PFSK-1 (cell line): ENCODE measurements around the gene RIPOR3.

Source experiments
- FOXP2 ChIP-seq: optimal IDR thresholded peaks from 2 replicates; pipeline ENCODE3; 2011; ENCODE audit warnings: borderline replicate concordance, control low read depth, inconsistent platforms; ENCODE audit not compliant: insufficient read depth; ENCODE audit errors: extremely low read length, extremely low read depth
- POLR2AphosphoS5 ChIP-seq: IDR thresholded peaks from 2 replicates; pipeline ENCODE4 v1.6.1; 2012; ENCODE audit warnings: low read depth, mild to moderate bottlenecking, control low read depth, low read length, moderate library complexity
- SIN3A ChIP-seq: IDR thresholded peaks from 2 replicates; pipeline ENCODE4 v1.6.1; 2012; ENCODE audit warnings: mild to moderate bottlenecking, low read length, moderate library complexity, borderline replicate concordance; ENCODE audit not compliant: insufficient read depth
- TAF1 ChIP-seq: IDR thresholded peaks from 2 replicates; pipeline ENCODE4 v1.6.1; 2012; ENCODE audit warnings: low read length, control low read depth, borderline replicate concordance; ENCODE audit not compliant: insufficient read depth
- TF ChIP-seq, protein P1 (sequence below), 2 experiments: IDR thresholded peaks; 2 replicates each; pipeline versions ENCODE4 v1.6.1 to v1.8.0; 2011 to 2012; ENCODE audit warnings: low read depth in 2 of 2, low read length in 2 of 2, control low read depth in 1 of 2, inconsistent platforms in 1 of 2, mild to moderate bottlenecking in 1 of 2, moderate library complexity in 1 of 2; ENCODE audit not compliant: insufficient read depth in 1 of 2

The RIPOR3 gene

GRCh38 chr20:50546729-50547314 lies 144.5 kb downstream of the RIPOR3 start:
- TF ChIP-seq FOXP2: no peak
- TF ChIP-seq, protein P1, sequence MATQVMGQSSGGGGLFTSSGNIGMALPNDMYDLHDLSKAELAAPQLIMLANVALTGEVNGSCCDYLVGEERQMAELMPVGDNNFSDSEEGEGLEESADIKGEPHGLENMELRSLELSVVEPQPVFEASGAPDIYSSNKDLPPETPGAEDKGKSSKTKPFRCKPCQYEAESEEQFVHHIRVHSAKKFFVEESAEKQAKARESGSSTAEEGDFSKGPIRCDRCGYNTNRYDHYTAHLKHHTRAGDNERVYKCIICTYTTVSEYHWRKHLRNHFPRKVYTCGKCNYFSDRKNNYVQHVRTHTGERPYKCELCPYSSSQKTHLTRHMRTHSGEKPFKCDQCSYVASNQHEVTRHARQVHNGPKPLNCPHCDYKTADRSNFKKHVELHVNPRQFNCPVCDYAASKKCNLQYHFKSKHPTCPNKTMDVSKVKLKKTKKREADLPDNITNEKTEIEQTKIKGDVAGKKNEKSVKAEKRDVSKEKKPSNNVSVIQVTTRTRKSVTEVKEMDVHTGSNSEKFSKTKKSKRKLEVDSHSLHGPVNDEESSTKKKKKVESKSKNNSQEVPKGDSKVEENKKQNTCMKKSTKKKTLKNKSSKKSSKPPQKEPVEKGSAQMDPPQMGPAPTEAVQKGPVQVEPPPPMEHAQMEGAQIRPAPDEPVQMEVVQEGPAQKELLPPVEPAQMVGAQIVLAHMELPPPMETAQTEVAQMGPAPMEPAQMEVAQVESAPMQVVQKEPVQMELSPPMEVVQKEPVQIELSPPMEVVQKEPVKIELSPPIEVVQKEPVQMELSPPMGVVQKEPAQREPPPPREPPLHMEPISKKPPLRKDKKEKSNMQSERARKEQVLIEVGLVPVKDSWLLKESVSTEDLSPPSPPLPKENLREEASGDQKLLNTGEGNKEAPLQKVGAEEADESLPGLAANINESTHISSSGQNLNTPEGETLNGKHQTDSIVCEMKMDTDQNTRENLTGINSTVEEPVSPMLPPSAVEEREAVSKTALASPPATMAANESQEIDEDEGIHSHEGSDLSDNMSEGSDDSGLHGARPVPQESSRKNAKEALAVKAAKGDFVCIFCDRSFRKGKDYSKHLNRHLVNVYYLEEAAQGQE (IDR thresholded peaks at IDR 0.05; ENCODE audit: insufficient read depth in 1 of 2, low read depth in 2 of 2, low read length in 2 of 2): no peak
- TF ChIP-seq POLR2AphosphoS5: no peak
- no peak for TF ChIP-seq SIN3A
- no peak for TF ChIP-seq TAF1

DNA sequence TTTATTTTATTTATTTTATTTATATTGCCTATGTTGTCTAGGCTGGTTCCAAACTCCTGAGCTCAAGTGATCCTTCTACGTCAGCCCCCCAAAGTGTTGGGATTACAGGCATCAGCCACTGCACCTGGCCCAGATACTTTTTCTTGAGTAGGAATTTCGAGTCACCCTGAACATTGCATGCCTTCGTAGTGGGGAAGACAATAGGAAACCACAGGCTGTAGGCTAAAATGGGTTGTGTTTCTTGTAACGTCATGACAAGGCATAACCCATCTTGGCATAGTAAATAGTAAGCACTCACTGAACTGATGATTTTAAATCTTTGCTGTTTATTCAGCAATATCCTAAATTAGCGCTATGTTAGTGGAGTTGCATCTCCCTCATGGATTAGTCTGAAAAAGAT lies 146.2 kb downstream of the RIPOR3 start:
- TF ChIP-seq FOXP2: no peak
- TF ChIP-seq, protein P1 (IDR thresholded peaks at IDR 0.05; ENCODE audit: insufficient read depth in 1 of 2, low read depth in 2 of 2, low read length in 2 of 2): no peak
- no peak for TF ChIP-seq POLR2AphosphoS5
- TF ChIP-seq SIN3A: no peak
- TF ChIP-seq TAF1: no peak

- TF ChIP-seq SIN3A (no peak), FOXP2 (no peak), POLR2AphosphoS5 (no peak), TAF1 (no peak)
- TF ChIP-seq, protein P1 (IDR thresholded peaks at IDR 0.05; ENCODE audit: insufficient read depth in 1 of 2, low read depth in 2 of 2, low read length in 2 of 2): no peak
These were observed 148.0 kb downstream of the RIPOR3 start for GRCh38 chr20:50543326-50543725.

GRCh38 chr20:50541606-50542041 lies 149.7 kb downstream of the RIPOR3 start:
- no peak for TF ChIP-seq POLR2AphosphoS5
- TF ChIP-seq FOXP2: no peak

DNA sequence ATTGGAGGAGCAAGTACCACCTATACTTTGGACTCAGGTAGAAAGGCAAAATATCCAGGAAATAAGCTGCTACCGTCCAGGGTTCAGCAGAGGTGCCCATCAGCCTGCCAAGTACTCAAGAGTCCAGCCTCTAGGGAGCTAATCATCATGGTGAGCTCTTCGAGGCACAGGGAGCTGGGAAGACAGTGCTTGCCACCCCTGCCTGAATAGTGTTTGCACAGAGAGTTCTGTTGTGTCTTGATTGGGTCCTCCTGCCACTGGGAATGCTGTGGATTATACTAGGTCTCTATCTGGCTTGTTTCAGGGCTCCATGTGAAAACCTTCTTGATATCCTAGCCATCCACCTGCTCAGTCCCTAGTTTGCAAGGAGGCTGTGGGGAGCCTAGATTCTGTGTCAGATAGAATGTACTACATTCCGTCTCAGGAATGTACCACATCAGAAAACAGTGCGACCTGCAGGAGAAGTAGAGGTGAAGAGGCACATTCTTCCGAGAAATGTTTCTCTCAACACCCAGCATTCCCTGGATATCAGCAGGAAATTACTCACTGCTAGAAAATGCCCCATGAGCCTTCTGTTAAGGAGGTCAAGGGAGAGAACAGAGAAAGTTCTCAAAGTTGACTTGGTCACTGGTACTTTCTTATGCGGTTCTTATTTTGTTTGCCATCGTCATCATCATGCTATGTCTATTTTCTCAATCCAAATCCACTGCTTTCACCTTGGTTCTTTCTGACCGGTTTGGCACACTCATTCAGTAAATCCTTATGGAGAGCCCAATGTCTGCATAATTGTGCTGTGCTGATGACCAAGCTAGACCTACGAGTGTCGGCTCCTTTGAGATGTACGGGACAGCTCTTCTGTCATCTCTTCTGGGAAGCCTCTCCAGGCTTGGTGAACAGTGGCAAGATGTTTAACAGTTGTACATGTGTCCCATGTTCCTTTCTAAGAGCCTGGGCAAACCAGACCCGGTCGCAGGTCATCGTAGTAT lies 150.4 kb downstream of the RIPOR3 start:
- TF ChIP-seq, protein P1 (IDR thresholded peaks at IDR 0.05; ENCODE audit: insufficient read depth in 1 of 2, low read depth in 2 of 2, low read length in 2 of 2): no peak
- TF ChIP-seq POLR2AphosphoS5 (no peak), TAF1 (no peak), FOXP2 (no peak), SIN3A (no peak)
